Activated T-helper 1 cell treated with anti-CD3 and anti-CD28 coated beads, Interleukin-12 subunit alpha, Interleukin-12 subunit beta, Interleukin-2, Interleukin-4 antibody, amounts not matched to agents 30 ng/mL and 10 ng/mL and 1 ng/mL, durations not matched to agents 14 hours and 24 hours and 36 hours (primary cell): ENCODE data around the gene CTDP1. TPM values are rescaled to one million over a fixed set of nuclear protein-coding genes. Genes with fewer than 3 reads are reported as not detected.
A peak's percentile ranks its signal among the peaks of the same experiment; 100 is the strongest.

ENCODE experiments used
- DNase-seq: peaks from one replicate; pipeline ENCODE4 v3.0.0; 2021; ENCODE audit warnings: low spot score
- H3K27ac Mint-ChIP-seq: one replicate; pipeline ENCODE4 v1.8.0; 2021; ENCODE audit warnings: mild to moderate bottlenecking, mixed read lengths
- H3K27me3 Mint-ChIP-seq: one replicate; pipeline ENCODE4 v1.8.0; 2022; ENCODE audit warnings: mild to moderate bottlenecking, moderate library complexity, mixed read lengths; ENCODE audit not compliant: insufficient read depth
- H3K36me3 Mint-ChIP-seq: one replicate; pipeline ENCODE4 v1.8.0; 2021; ENCODE audit warnings: low read depth, mixed read lengths
- H3K4me1 Mint-ChIP-seq: one replicate; pipeline ENCODE4 v1.8.0; 2021; ENCODE audit warnings: low read depth, mixed read lengths
- H3K4me3 Mint-ChIP-seq: one replicate; pipeline ENCODE4 v1.8.0; 2021; ENCODE audit warnings: mild to moderate bottlenecking, moderate library complexity, mixed read lengths
- H3K9me3 Mint-ChIP-seq: one replicate; pipeline ENCODE4 v1.8.0; 2021; ENCODE audit warnings: mixed read lengths
- intact Hi-C: fragments of 100-400 bp; cut with micrococcal nuclease; formaldehyde crosslinking; loops from one replicate; pipeline ENCODE4 v1.15.1; 2024
- total RNA-seq: library from RNA; stranded (reverse); gene quantifications from 2 replicates; pipeline ENCODE4 v1.2.3, GENCODE V29; 2022

CTDP1 gene
- total RNA-seq, 1 donor from 2014 or later: 47.2 TPM

DNA sequence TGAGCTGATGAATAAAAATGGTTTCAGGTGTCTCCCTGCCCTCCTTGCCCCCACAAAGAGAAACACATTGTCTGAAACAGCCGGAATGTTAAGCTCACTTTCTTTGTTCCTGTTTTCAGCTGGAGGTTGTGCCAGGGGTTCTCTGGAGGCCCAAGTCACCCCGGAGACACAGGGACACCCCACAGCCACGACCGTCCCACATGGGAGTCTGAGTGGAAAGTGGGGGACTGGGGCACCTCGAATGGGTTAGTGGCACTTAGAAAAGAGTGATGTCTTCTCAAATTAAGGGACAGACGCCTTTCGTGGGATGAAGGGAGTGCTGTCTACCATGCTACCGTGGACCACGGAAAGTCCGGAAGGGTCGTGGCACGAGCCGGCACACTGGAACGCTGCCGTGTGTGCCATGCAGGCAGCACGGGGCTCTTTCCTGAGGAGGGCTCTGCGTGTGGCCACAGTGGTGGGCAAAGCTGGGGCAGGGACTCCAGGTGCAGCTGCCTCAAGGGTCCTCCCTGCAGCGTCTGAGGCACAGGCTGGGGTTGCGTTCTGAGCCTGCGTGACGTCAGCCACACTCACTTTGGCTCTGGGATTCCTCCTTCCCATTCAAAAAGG, 39.4 kb upstream of the CTDP1 start:
- intact Hi-C loops: no loop called here
- Mint-ChIP-seq H3K27ac (no peak overlapping the region), H3K9me3 (peaks cover 5% of the 10 kb centered on the region), H3K4me1 (no peaks in the 10 kb centered on the region), H3K27me3 (peaks cover 13% of the 10 kb centered on the region), H3K4me3 (no peak overlapping the region), H3K36me3 (no peaks in the 10 kb centered on the region)
- no peak for DNase-seq

DNA sequence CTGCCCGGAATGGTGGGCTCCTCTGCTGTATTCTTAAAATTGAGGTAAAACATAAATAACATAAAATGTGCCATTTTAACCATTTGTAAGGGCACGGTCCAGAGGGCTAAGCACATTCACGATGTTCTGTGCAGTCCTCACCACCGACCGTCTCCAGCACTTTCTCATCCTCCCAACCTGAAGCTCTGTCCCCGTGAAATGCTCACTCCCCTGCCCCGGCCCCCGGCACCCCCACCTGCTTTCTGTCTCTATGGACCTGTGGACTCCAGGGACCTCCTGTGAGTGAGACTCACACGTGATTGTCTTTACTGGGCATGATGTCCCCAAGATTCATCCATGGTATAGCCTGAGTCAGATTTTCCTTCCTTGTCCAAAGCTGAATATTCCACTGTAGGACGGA, 38.7 kb upstream of the CTDP1 start:
- DNase-seq: no peak
- H3K9me3 Mint-ChIP-seq: no peaks in the 10 kb centered on the region
- no peaks in the 10 kb centered on the region for H3K36me3 Mint-ChIP-seq
- intact Hi-C loops: no loop called here
- H3K27ac Mint-ChIP-seq: no peak overlapping the region
- peaks cover 13% of the 10 kb centered on the region for H3K27me3 Mint-ChIP-seq
- no peaks in the 10 kb centered on the region for H3K4me1 Mint-ChIP-seq
- no peak overlapping the region for H3K4me3 Mint-ChIP-seq

DNA sequence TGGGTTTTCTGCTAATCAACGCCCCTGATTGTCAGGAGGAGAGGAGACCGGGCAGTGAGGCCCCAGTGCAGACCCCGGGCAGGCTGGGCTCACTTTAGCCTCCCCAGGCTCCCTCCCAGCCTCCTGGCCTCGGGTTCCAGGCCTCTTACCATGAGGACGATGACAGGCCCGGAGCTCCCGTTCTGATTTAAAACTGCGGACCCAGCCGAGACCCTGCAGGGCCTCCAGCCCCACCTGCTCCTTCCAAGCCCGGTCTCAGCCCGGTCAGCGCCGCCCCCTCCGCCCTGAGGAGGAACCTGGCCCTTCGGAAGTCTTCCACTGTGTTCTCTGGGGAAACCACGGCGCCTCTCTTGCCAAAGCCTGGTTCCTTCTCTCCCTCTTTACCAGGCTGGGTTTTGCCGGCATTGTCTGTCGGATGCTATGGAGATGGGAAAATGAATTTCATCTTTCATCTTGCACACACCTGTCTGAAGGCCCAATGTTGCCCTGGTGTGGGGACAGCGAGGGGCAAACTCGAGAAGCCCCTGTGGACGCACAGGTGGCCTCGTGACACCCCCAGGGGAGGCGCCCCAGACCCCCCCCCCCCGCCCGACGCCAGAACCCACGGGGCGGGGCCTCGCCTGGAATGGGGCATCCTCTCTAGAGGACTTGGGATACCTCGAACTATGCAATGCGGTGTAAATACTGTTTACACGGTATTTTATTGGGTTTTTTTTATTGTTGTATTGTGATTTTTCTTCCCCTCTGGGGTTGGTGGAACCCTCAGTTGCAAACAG, 37.7 kb upstream of the CTDP1 start:
- H3K4me3 Mint-ChIP-seq: no peak overlapping the region
- no peaks in the 10 kb centered on the region for H3K4me1 Mint-ChIP-seq
- peaks cover 11% of the 10 kb centered on the region for H3K27me3 Mint-ChIP-seq
- H3K36me3 Mint-ChIP-seq: no peaks in the 10 kb centered on the region
- no peaks in the 10 kb centered on the region for H3K9me3 Mint-ChIP-seq
- H3K27ac Mint-ChIP-seq: no peak overlapping the region
- intact Hi-C loops: no loop called here
- DNase-seq: no peak

DNA sequence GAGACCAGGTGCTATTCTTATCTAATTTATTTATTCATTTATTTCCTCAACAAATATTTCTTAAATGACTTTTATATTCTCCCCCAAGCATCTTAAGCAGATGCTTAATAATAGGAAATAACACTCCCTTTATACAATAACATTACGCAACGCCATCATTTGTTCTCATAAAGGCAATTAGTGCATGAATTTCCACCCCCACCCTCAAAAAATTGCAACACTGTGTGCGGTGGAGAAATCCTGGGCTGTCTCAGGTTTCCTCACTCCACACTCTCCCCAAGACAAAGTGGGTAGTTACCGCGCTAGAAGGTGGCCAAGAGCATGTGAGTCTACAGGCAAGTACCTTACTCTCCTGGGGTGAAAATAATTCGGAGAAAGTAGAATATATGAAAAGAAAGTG, 37.0 kb upstream of the CTDP1 start:
- H3K4me3 Mint-ChIP-seq: no peak overlapping the region
- no peak overlapping the region for H3K27ac Mint-ChIP-seq
- no peaks in the 10 kb centered on the region for H3K36me3 Mint-ChIP-seq
- DNase-seq: no peak
- H3K27me3 Mint-ChIP-seq: peaks cover 8% of the 10 kb centered on the region
- H3K4me1 Mint-ChIP-seq: no peaks in the 10 kb centered on the region
- intact Hi-C loops: no loop called here
- no peaks in the 10 kb centered on the region for H3K9me3 Mint-ChIP-seq

DNA sequence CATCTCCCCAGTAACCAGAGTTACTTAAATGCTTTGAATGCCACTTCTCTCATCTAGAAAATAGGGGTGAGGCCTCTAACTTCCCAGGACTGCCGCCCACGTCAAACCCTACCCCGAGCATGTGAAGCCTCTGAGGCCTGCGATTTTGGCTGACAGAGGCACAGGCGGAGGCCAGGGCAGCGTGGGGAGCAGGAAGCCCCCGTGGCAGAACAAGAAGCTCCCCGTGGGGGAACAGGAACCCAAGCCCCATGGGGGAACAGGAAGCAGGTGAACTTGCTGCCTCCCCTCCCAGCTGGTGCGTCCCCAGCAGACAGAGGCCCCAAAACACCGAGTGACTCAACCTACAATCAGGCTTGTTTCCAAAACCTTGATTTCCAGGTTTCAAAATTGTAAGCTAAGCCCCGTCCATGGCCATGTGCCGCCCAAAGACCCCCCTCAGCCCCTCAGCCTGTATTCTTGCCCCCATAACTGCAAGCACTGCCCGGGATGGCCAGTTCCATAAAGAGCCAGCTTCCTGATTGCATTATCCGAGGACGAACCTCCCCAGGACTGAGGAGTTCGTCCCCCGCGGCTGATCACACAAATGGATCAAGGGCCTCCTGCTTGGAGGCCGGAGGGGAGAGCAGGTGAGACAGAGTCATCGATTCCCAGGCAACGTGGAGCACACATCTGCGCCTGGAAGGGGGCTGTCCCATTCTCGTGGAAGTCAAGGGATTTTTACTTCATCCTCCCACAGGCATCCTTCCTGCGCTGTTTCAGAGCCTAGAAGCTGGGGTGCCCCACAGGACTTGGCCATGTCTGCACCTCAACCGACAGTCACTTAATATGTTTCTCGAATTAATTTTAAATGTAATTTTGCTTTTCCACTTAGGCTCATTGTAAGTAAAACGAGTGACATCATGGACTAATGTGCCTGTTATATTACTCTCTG, 36.3 kb upstream of the CTDP1 start:
- Mint-ChIP-seq H3K27ac (no peak overlapping the region), H3K9me3 (no peaks in the 10 kb centered on the region), H3K36me3 (no peaks in the 10 kb centered on the region), H3K4me3 (no peak overlapping the region), H3K4me1 (no peaks in the 10 kb centered on the region), H3K27me3 (peaks cover 8% of the 10 kb centered on the region)
- intact Hi-C loops: no loop called here
- DNase-seq: no peak

DNA sequence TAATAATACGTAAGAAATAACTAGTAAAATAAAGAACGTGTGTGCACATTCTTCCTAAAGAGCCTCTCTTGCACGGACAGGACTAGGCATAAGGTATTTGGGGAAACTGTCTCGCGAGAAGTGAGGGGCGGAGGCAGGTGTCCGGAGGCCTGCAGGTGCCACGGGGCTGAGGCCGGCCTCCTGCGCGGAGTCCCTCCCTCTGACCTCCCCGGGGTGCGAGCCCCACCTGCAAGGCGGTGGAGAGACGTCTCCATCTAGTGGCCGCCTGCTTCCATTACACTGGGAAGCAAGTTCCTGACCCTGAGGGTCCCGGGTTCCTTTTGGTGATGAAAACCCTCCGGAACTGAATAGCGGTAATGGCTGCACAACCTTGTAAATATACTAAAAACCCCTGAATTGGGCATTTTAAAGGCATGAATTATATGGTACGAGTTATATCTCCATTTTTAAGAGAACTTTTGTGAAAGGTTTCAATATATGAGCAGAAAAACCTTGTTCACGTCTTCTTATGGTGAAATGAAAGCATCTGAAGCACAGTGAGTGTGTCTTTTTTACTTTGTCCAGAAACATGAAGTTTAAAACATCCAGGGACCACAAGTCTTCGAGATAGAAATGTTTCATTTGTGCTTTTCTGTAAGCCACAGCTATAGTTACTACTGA, 35.5 kb upstream of the CTDP1 start:
- no peak overlapping the region for H3K4me3 Mint-ChIP-seq

DNA sequence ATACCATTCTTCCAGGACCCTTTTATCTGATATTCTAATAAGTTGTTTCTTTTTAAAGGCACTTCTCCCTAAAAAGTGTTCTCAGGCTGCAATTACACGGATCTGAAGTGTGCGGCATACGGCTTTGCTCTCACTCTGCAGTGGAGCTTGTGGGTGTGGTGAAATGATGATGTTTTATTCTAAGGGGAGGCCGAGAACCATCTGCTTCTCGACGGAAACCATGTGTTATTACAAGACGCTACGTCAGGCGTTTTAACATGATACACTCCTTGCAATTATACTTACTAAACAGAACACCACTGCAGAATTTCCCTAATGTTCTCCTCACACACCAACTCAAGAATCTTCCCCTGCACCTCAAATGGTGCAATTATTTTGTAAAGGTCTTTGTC, 34.9 kb upstream of the CTDP1 start:
- Mint-ChIP-seq H3K27me3 (peaks cover 4% of the 10 kb centered on the region), H3K36me3 (no peaks in the 10 kb centered on the region), H3K9me3 (no peaks in the 10 kb centered on the region), H3K4me3 (no peak overlapping the region), H3K4me1 (no peaks in the 10 kb centered on the region), H3K27ac (no peak overlapping the region)
- DNase-seq: no peak
- intact Hi-C loops: loop anchor here (1.0 kb wide), 2 partner anchors 116 to 265 kb away; no protein-coding TSS in a partner anchor

More for the DNA sequence above, 35.5 kb upstream of the CTDP1 start:
- Mint-ChIP-seq H3K9me3 (no peaks in the 10 kb centered on the region), H3K4me1 (no peaks in the 10 kb centered on the region), H3K27me3 (peaks cover 6% of the 10 kb centered on the region), H3K27ac (no peak overlapping the region), H3K36me3 (no peaks in the 10 kb centered on the region)
- peak; percentile 49 for DNase-seq
- intact Hi-C loops: loop anchor here (1.0 kb wide), 2 partner anchors 116 to 265 kb away; no protein-coding TSS in a partner anchor

DNA sequence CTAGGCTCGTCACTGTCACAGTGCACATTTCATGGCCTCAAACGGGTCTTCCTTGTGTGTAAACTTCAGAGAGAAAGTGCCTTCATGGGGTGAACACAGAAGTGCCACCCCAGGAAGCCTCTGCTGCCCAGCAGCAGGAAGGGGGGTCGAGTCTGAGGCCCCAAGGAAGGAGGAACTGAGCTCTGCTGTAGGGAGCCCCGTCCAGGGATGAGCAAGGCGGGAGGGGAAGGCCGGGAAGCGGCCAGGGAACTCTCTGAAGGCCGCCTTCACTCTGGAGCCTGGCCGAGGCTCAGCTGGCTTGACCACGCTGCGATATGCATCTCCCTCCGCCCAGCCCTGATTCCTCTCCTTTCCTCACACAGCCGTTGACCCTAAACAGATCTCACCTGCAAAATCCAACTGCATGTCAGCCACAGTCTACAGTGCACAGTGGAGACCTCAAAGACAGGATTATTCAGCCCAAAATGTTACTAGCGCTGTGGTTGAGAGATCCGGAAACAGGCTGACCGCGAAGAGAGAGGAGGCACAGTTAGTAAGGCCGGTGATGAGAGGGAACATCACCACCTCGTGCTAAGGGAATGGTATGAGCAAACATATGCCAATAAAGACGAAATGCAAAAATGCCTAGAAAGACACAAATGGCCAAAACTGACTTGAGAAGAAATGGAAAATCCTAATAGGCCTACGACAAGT, 34.2 kb upstream of the CTDP1 start:
- DNase-seq: no peak
- Mint-ChIP-seq H3K27me3 (peaks cover 2% of the 10 kb centered on the region), H3K9me3 (no peaks in the 10 kb centered on the region), H3K4me1 (no peaks in the 10 kb centered on the region), H3K4me3 (no peak overlapping the region), H3K36me3 (no peaks in the 10 kb centered on the region), H3K27ac (no peak overlapping the region)
- intact Hi-C loops: no loop called here

DNA sequence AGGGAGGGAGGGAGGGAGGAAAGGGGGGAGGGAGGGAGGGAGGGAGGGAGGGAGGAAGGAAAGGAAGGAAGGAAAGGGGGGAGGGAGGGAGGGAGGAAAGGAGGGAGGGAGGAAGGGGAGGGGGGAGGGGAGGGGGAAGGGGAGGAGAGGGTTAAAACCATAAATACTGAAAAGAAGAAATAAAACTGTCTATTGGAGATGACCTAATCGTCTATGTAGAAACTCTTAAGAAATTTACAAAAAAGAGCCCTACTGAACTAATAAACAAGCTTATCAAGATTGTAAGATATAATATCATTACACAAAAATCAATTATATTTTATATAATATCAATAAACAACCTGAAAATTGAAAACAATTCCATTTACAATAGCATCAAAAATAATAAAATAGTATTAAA, 32.3 kb upstream of the CTDP1 start:
- H3K27ac Mint-ChIP-seq: no peak overlapping the region
- no peak for DNase-seq
- no peaks in the 10 kb centered on the region for H3K4me1 Mint-ChIP-seq
- intact Hi-C loops: no loop called here
- no peak overlapping the region for H3K4me3 Mint-ChIP-seq
- H3K36me3 Mint-ChIP-seq: no peaks in the 10 kb centered on the region
- H3K27me3 Mint-ChIP-seq: peaks cover 3% of the 10 kb centered on the region
- no peaks in the 10 kb centered on the region for H3K9me3 Mint-ChIP-seq

DNA sequence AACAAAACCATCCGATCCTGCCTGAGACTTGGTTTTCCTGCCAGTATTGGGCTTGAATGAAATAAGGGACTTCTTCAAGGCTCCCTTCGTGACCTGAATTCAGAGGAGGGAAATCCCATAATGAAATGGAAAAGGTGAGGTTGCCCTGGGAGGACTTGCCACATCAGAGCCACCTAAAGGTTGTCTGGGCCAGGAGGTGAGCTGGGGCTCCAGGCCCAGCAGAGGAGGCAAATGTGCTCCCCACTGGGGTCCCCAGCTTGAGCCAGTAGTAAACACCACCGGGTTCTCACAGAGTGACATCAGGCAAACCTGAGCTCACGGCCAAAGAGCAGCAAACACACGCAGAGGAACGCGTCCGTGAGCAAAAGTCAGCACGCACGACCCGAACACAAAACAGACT, 28.6 kb upstream of the CTDP1 start:
- intact Hi-C loops: no loop called here
- peaks cover 11% of the 10 kb centered on the region for H3K27me3 Mint-ChIP-seq
- no peak overlapping the region for H3K27ac Mint-ChIP-seq
- DNase-seq: no peak
- no peak overlapping the region for H3K4me3 Mint-ChIP-seq
- H3K36me3 Mint-ChIP-seq: no peaks in the 10 kb centered on the region
- no peaks in the 10 kb centered on the region for H3K4me1 Mint-ChIP-seq
- peaks cover 4% of the 10 kb centered on the region for H3K9me3 Mint-ChIP-seq

DNA sequence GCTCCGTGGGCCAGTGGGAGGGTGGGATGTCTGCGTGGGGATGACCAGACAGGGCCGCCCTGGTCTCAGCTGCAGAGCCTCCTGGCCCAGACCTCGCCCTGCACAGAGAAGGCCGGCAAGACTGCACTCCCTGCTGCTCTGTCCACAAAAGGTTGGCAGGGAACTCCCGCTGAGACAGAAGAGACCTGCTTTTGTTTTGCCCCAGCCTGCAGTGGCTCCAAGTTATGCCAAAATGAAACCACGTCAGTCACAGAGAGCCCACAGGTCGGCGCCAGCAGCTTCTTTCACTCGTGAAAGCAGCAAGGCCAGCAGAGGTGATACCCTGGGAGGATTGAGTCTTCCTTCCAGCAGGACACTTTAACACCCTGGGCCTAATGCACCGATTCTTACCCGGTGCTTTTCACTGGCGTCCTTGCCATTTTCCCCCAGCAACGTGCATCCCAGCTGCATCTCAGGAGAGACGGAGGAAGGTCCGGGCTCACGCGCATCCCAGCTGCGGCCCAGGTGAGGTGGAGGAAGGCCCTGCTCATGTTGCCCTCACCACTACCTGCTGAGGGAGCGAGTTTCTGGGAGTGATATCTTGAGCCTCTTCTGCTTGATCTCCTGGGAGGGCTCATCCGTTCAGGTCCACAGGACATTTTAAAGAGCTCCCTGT, 22.1 kb upstream of the CTDP1 start:
- H3K9me3 Mint-ChIP-seq: peaks cover 5% of the 10 kb centered on the region
- no peaks in the 10 kb centered on the region for H3K4me1 Mint-ChIP-seq
- no peak overlapping the region for H3K27ac Mint-ChIP-seq
- intact Hi-C loops: no loop called here
- no peaks in the 10 kb centered on the region for H3K36me3 Mint-ChIP-seq
- H3K27me3 Mint-ChIP-seq: peaks cover 16% of the 10 kb centered on the region
- H3K4me3 Mint-ChIP-seq: no peak overlapping the region
- no peak for DNase-seq

DNA sequence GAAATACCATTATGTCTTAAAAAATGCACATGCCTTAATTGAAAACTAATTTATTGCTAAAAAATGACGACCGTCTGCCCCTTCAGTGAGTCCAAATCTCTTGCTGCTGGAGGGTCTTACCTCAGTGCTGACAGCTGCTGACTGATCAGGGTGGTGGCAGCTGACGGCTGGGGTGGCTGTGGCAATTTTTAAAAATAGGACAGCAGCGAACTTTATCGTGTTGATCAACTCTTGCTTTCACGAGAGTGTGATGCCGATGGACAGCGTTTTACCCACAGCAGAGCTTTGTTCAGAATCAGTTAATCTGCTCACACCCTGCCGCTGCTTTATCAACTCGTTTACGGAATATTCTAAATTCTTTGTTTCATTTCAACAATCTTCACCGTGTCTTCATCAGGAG, 21.2 kb upstream of the CTDP1 start:
- H3K4me3 Mint-ChIP-seq: no peak overlapping the region
- no peak overlapping the region for H3K27ac Mint-ChIP-seq
- H3K4me1 Mint-ChIP-seq: no peaks in the 10 kb centered on the region
- peaks cover 5% of the 10 kb centered on the region for H3K9me3 Mint-ChIP-seq
- no peaks in the 10 kb centered on the region for H3K36me3 Mint-ChIP-seq
- intact Hi-C loops: no loop called here
- H3K27me3 Mint-ChIP-seq: peaks cover 19% of the 10 kb centered on the region
- no peak for DNase-seq
